HG02852 (cell line): ENCODE results near the gene MARCO.
"Not testable (repeated sequence)": the region's sequence is repeated elsewhere in the genome, so short reads cannot be mapped to it uniquely, and the experiment has no call there.

ENCODE experiments used
- ATAC-seq: cut with Tn5 transposase; IDR thresholded peaks from one replicate; pipeline ENCODE4 v1.9.1; 2021; ENCODE audit warnings: mild to moderate bottlenecking, moderate library complexity; ENCODE audit not compliant: unreplicated experiment

MARCO gene

DNA sequence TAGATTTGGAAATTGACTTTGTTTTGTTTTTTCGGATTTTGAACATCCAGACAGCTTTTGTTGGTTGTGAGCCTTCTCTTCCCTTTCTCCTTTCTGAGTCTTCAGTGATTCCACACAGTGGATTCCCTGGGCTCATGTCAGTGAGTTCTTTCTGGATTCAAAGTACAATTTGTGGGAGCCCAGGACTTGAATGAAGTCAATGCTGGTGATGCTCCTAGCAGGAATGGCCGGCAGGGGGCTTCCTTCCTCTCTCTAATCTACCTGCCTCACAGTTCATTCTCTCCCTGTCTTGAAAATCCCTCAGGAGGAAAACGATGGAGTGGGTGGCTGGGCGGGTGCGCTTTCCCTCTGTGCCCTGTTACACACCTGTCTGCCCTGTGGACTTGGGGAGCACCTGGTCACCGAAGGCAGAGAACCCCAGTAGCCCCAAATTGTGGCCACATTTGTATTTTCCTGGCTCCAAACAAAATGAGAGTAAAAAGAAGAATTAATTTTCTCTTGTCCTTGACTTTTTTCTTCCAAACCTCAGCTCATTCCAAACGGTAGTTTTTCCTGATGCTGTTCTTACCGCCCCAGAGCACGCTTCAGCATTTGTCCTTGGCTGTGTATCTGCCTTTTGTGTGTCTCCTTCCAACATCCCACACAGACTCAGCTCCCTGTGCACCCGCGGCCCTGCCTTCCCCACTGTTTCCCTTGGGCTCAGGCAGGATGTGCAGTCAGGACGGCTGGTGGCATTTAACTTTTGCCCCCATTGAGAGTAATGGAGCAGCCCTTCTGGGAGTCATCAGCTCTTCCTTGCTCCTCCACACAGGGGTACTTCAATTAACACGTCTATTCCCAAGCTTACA, 86.6 kb downstream of the MARCO start:
- no peak for ATAC-seq

DNA sequence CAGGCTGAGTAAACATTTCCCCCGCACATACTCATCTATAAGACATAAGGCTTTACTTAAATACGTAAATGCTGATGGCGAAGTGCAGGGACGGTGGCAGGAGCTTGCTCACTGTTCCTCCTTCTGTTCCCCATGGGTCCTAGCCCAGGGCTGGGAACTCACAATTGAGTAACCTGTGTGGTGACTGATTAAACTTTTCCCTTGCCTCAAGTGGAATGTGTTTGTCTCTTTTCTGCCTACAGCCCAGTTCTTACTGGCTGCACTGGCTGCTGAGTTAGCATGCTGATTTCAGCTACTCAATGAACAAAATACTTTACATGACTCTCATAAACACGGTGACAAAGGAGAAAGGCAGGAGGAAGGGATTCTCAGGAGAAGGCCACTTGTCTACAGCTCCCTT, 87.3 kb downstream of the MARCO start:
- ATAC-seq, result no peak

DNA sequence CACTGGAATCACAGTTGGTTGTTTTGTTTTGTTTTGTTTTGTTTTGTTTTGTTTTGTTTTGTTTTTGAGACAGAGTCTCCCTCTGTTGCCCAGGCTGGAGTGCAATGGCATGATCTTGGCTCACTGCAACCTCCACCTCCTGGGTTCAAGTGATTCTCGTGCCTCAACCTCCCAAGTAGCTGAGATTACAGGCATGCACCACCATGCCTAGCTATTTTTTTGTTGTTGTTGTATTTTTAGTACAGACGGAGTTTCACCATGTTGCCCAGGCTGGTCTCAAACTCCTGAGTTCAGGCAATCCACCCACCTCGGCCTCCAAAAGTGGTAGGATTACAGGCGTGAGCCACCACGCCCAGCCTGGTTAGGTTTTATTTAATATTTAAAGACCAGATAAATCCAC, 95.9 kb downstream of the MARCO start:
- not testable (repeated sequence) for ATAC-seq

DNA sequence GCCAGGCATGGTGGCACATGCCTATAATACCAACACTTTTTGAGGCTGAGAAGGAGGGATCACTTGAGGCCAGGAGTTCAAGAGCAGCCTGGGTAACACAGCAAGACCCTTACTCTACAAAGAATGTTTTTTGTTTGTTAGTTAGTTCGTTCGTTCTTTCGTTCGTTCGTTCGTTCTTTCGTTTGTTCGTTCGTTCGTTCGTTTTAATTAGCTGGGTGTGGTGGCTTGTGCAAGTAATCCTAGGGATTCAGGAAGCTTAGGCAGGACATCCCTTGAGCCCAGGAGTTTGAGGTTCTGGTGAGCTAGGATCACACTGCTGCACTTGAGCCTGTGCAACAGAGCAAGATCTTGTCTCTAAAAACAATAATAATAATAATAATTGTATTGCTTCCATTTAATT, 98.7 kb downstream of the MARCO start:
- ATAC-seq, result no peak
